Measurements from ENCODE around the gene SYT14. TPM values are rescaled to one million over a fixed set of nuclear protein-coding genes. Genes with fewer than 3 reads are reported as not detected.

Gene SYT14
- total RNA-seq, 1 experiment from 2014 or later = 12.0 TPM

DNA sequence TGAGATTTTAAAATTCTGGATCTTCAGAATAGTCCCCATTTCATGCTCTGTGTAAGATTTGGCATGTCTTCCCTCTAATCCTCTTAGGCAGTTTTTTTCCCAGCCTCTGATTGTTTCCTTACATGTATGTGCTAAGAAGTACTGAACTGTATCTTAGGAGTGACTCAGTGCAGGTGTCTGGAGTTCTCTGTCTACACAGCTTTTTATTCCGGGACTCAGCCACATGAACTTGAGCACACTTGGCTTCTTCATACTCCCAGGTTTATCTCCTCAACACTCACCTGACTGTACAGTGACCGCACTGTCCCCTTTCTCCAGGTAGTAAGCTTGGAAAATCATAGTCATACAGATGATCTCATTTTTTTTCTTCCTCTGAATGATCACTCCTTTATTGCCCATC lies 50.7 kb downstream of the SYT14 start (continued):
- TF ChIP-seq FOXK1 (CRISPR knock-in tag; IDR thresholded peaks at IDR 0.05) = no peak
- TF ChIP-seq, protein P1, sequence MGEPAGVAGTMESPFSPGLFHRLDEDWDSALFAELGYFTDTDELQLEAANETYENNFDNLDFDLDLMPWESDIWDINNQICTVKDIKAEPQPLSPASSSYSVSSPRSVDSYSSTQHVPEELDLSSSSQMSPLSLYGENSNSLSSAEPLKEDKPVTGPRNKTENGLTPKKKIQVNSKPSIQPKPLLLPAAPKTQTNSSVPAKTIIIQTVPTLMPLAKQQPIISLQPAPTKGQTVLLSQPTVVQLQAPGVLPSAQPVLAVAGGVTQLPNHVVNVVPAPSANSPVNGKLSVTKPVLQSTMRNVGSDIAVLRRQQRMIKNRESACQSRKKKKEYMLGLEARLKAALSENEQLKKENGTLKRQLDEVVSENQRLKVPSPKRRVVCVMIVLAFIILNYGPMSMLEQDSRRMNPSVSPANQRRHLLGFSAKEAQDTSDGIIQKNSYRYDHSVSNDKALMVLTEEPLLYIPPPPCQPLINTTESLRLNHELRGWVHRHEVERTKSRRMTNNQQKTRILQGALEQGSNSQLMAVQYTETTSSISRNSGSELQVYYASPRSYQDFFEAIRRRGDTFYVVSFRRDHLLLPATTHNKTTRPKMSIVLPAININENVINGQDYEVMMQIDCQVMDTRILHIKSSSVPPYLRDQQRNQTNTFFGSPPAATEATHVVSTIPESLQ (CRISPR knock-in tag; IDR thresholded peaks at IDR 0.05) = no peak

DNA sequence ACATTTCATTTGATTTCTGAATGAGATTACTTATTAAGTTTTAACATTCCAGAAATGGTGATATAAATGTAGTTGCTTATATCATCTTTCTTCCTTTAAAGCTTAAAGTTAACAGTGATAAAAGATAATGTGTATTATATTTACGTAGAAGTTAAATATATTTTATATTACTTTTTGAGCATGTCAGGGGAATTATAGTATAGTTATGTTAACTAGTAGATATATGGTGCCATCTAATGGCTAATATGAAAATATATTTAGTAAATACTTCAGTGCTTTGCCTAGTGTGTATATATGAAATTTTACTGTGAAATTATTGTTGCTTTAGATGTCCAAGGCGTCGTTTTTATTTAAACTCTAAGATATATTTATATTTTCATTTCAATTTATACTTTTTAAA lies 51.5 kb downstream of the SYT14 start:
- TF ChIP-seq RORB (CRISPR knock-in tag; IDR thresholded peaks at IDR 0.05) = no peak
- no peak for TF ChIP-seq TP53 (CRISPR knock-in tag; IDR thresholded peaks at IDR 0.05)
- TF ChIP-seq, protein P2, sequence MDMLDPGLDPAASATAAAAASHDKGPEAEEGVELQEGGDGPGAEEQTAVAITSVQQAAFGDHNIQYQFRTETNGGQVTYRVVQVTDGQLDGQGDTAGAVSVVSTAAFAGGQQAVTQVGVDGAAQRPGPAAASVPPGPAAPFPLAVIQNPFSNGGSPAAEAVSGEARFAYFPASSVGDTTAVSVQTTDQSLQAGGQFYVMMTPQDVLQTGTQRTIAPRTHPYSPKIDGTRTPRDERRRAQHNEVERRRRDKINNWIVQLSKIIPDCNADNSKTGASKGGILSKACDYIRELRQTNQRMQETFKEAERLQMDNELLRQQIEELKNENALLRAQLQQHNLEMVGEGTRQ (CRISPR knock-in tag; IDR thresholded peaks at IDR 0.05) = no peak
- ATAC-seq (no peak), DNase-seq (ENCODE audit: low spot score) (no peak)
- Mint-ChIP-seq H3K27ac (no peak overlapping the region), H3K36me3 (peaks cover 17% of the 10 kb centered on the region), H3K4me3 (no peak overlapping the region), H3K27me3 (ENCODE audit: low read depth) (no peaks in the 10 kb centered on the region), H3K4me1 (peaks cover 11% of the 10 kb centered on the region), H3K9me3 (peaks cover 12% of the 10 kb centered on the region)
- POLR2A ChIA-PET = no interaction called here
- CTCF ChIA-PET = interaction anchor here (1.0 kb wide), 1 partner anchor 129 kb away, joined by 3 read pairs; no protein-coding TSS in a partner anchor

DNA sequence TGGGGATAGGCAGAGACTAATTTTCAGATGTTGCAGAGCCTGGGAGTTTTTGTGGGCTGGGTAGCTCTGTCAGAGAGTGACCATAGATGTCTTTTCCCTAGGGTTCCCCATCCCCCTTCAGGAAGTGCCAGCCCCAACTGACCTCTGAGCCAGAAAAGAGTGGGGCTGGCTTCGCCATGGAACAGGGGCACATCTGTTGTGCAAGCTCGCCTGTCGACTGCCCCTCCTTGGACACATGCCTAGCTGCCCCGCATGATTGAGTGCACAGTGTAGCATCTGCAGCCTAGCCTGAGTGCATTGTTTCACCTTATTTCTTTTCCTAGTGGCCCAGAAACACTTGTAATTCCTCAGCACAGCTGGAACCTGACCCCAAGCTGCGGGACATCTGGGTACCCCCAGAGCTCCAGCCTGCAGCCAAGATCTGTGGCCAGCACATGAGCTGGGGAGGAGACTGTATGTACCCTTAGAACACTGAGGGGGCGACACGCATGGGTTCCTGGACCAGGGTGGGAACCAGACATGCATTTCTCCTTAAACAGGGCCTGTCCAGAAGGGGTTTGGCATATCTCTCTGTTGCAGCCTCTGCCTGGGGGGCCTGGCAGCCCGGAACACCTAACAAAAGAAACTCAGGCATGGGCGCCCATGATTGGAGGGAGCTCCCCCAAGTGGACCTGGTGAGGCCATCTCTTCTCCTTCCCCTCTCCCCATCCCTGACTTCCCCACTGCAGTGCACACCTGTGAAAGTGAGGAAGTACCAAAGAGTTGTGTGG lies 55.2 kb downstream of the SYT14 start:
- ATAC-seq = peak; percentile 22; the same call in 1 of the 2 replicates
- Mint-ChIP-seq H3K27ac (no peak overlapping the region), H3K4me1 (peaks cover 5% of the 10 kb centered on the region)
- TF ChIP-seq GTF2I (CRISPR knock-in tag; conservative IDR thresholded peaks at IDR 0.05) (no peak), ZNF416 (CRISPR knock-in tag; IDR thresholded peaks at IDR 0.05) (no peak), GRHL2 (CRISPR knock-in tag; IDR thresholded peaks at IDR 0.05; ENCODE audit: insufficient replicate concordance, severe bottlenecking) (no peak), SMAD3 (CRISPR knock-in tag; IDR thresholded peaks at IDR 0.05; ENCODE audit: borderline replicate concordance) (no peak), IRF2 (CRISPR knock-in tag; IDR thresholded peaks at IDR 0.05; ENCODE audit: borderline replicate concordance, low read depth) (no peak), NR3C1 (CRISPR knock-in tag; conservative IDR thresholded peaks at IDR 0.05; ENCODE audit: low read depth) (no peak), RELA (CRISPR knock-in tag; IDR thresholded peaks at IDR 0.05; ENCODE audit: borderline replicate concordance) (no peak), ZNF219 (CRISPR knock-in tag; IDR thresholded peaks at IDR 0.05; ENCODE audit: borderline replicate concordance) (no peak), NFE2L1 (CRISPR knock-in tag; IDR thresholded peaks at IDR 0.05) (no peak)
- TF ChIP-seq, protein P3, sequence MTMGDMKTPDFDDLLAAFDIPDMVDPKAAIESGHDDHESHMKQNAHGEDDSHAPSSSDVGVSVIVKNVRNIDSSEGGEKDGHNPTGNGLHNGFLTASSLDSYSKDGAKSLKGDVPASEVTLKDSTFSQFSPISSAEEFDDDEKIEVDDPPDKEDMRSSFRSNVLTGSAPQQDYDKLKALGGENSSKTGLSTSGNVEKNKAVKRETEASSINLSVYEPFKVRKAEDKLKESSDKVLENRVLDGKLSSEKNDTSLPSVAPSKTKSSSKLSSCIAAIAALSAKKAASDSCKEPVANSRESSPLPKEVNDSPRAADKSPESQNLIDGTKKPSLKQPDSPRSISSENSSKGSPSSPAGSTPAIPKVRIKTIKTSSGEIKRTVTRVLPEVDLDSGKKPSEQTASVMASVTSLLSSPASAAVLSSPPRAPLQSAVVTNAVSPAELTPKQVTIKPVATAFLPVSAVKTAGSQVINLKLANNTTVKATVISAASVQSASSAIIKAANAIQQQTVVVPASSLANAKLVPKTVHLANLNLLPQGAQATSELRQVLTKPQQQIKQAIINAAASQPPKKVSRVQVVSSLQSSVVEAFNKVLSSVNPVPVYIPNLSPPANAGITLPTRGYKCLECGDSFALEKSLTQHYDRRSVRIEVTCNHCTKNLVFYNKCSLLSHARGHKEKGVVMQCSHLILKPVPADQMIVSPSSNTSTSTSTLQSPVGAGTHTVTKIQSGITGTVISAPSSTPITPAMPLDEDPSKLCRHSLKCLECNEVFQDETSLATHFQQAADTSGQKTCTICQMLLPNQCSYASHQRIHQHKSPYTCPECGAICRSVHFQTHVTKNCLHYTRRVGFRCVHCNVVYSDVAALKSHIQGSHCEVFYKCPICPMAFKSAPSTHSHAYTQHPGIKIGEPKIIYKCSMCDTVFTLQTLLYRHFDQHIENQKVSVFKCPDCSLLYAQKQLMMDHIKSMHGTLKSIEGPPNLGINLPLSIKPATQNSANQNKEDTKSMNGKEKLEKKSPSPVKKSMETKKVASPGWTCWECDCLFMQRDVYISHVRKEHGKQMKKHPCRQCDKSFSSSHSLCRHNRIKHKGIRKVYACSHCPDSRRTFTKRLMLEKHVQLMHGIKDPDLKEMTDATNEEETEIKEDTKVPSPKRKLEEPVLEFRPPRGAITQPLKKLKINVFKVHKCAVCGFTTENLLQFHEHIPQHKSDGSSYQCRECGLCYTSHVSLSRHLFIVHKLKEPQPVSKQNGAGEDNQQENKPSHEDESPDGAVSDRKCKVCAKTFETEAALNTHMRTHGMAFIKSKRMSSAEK (CRISPR knock-in tag; IDR thresholded peaks at IDR 0.05; ENCODE audit: borderline replicate concordance) = no peak
- TF ChIP-seq, protein P4, sequence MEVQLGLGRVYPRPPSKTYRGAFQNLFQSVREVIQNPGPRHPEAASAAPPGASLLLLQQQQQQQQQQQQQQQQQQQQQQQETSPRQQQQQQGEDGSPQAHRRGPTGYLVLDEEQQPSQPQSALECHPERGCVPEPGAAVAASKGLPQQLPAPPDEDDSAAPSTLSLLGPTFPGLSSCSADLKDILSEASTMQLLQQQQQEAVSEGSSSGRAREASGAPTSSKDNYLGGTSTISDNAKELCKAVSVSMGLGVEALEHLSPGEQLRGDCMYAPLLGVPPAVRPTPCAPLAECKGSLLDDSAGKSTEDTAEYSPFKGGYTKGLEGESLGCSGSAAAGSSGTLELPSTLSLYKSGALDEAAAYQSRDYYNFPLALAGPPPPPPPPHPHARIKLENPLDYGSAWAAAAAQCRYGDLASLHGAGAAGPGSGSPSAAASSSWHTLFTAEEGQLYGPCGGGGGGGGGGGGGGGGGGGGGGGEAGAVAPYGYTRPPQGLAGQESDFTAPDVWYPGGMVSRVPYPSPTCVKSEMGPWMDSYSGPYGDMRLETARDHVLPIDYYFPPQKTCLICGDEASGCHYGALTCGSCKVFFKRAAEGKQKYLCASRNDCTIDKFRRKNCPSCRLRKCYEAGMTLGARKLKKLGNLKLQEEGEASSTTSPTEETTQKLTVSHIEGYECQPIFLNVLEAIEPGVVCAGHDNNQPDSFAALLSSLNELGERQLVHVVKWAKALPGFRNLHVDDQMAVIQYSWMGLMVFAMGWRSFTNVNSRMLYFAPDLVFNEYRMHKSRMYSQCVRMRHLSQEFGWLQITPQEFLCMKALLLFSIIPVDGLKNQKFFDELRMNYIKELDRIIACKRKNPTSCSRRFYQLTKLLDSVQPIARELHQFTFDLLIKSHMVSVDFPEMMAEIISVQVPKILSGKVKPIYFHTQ (CRISPR knock-in tag; IDR thresholded peaks at IDR 0.05) = no peak
- TF ChIP-seq, protein P5, sequence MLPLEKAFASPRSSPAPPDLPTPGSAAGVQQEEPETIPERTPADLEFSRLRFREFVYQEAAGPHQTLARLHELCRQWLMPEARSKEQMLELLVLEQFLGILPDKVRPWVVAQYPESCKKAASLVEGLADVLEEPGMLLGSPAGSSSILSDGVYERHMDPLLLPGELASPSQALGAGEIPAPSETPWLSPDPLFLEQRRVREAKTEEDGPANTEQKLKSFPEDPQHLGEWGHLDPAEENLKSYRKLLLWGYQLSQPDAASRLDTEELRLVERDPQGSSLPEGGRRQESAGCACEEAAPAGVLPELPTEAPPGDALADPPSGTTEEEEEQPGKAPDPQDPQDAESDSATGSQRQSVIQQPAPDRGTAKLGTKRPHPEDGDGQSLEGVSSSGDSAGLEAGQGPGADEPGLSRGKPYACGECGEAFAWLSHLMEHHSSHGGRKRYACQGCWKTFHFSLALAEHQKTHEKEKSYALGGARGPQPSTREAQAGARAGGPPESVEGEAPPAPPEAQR (CRISPR knock-in tag; IDR thresholded peaks at IDR 0.05) = no peak
- TF ChIP-seq, protein P6, sequence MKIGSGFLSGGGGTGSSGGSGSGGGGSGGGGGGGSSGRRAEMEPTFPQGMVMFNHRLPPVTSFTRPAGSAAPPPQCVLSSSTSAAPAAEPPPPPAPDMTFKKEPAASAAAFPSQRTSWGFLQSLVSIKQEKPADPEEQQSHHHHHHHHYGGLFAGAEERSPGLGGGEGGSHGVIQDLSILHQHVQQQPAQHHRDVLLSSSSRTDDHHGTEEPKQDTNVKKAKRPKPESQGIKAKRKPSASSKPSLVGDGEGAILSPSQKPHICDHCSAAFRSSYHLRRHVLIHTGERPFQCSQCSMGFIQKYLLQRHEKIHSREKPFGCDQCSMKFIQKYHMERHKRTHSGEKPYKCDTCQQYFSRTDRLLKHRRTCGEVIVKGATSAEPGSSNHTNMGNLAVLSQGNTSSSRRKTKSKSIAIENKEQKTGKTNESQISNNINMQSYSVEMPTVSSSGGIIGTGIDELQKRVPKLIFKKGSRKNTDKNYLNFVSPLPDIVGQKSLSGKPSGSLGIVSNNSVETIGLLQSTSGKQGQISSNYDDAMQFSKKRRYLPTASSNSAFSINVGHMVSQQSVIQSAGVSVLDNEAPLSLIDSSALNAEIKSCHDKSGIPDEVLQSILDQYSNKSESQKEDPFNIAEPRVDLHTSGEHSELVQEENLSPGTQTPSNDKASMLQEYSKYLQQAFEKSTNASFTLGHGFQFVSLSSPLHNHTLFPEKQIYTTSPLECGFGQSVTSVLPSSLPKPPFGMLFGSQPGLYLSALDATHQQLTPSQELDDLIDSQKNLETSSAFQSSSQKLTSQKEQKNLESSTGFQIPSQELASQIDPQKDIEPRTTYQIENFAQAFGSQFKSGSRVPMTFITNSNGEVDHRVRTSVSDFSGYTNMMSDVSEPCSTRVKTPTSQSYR (CRISPR knock-in tag; IDR thresholded peaks at IDR 0.05) = no peak

More for the DNA sequence above, 55.2 kb downstream of the SYT14 start:
- CTCF ChIA-PET = interaction anchor here (0.7 to 2.4 kb wide), 3 partner anchors 93 to 133 kb away, joined by 3 to 11 read pairs (median 8); no protein-coding TSS in a partner anchor
- H3K36me3 Mint-ChIP-seq = no peaks in the 10 kb centered on the region
- no peaks in the 10 kb centered on the region for H3K9me3 Mint-ChIP-seq
- POLR2A ChIA-PET = no interaction called here
- no peak overlapping the region for H3K4me3 Mint-ChIP-seq
- H3K27me3 Mint-ChIP-seq (ENCODE audit: low read depth) = no peaks in the 10 kb centered on the region
- no peak for DNase-seq (ENCODE audit: low spot score)

Data from WTC11 (cell line).